Activated CD4-positive, CD25-positive, alpha-beta regulatory T cell (primary cell): ENCODE measurements around the gene COX7A1.

Experiments
- DNase-seq, 4 experiments: peaks; one replicate each; lab custom pipeline; 2025; lab: John Stamatoyannopoulos, UW

The COX7A1 gene

GRCh38 chr19:36112678-36113077, 39.6 kb downstream of the COX7A1 start:
- DNase-seq: no peak

- DNase-seq: no peak
Measured at GRCh38 chr19:36111200-36111539, 41.1 kb downstream of the COX7A1 start.

- DNase-seq: no peak
Measured at GRCh38 chr19:36110487-36111199, 41.6 kb downstream of the COX7A1 start, which contains the start of gene OVOL3. Gene OVOL3 (plus strand): TSS chr19:36111143. CDS start chr19:36111203, 60 bp downstream.

- DNase-seq: no peak
Measured at GRCh38 chr19:36108684-36109083, 43.6 kb downstream of the COX7A1 start.

- DNase-seq: no peak
Measured at GRCh38 chr19:36106991-36107390, 45.3 kb downstream of the COX7A1 start.

GRCh38 chr19:36106441-36106840, 45.8 kb downstream of the COX7A1 start:
- DNase-seq: no peak

GRCh38 chr19:36103842-36104552, 48.2 kb downstream of the COX7A1 start:
- DNase-seq: no peak

- no peak for DNase-seq
Measured at GRCh38 chr19:36103040-36103626, 49.1 kb downstream of the COX7A1 start.

GRCh38 chr19:36101550-36102327, 50.5 kb downstream of the COX7A1 start:
- no peak for DNase-seq
